Erythroblast (primary cell): Measurements from ENCODE around the gene FRG2.
"Not testable (repeated sequence)": the region's sequence is repeated elsewhere in the genome, so short reads cannot be mapped to it uniquely, and the experiment has no call there.

Source experiments
- GATA1 ChIP-seq: IDR thresholded peaks from 2 replicates; pipeline ENCODE4 v1.6.1; 2011; ENCODE audit warnings: low read depth, mild to moderate bottlenecking, control low read depth, low read length, moderate library complexity
- POLR2A ChIP-seq: IDR thresholded peaks from 2 replicates; pipeline ENCODE4 v1.6.1; 2011; ENCODE audit warnings: mild to moderate bottlenecking, low read length

DNA sequence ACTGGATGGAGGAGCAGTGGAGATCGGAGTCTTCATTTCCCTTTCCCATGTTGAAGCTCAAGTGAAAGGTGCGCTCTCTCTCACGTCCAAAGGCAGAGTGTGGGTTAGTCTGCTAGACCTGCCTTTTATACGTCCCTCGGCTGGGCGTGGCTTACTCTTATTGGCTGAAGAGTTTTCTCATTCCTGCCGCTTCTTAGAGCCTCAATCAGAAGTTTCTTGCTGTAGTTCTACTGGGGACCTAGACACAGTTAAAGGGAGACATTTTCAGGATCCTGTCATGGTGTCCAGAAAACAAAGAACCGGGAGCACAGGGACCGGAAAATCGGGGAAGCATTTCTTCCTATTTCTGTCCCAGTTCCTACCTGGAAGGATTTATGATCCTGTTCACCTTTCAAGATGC lies at the start of gene FRG2:
- not testable (repeated sequence) for TF ChIP-seq POLR2A, GATA1
